ENCODE results near the gene SAMD10.
"Not testable (repeated sequence)": the region's sequence is repeated elsewhere in the genome, so short reads cannot be mapped to it uniquely, and the experiment has no call there.

Gene SAMD10

DNA sequence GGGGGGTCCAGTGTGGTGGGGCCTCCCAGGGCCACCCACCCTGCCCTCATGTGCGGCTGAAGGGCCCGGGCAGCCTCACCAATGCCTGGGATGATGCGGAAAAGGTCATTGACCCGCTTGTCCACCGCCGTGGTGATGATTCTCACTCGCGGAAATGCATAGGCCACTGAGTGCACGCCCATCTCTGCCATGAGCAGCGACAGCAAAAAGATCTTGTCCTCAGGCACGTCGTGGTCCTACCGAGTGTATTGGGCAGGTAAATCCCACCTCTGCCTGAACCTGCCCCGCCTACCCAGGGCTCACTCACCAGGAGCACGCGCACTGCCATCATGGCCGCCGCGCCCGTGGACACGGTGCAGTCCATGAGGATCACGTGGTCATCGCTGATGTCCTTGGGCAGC is 39.4 kb downstream of the SAMD10 start:
- Histone ChIP-seq H3K4me3 (ENCODE audit: low read depth, low read length) (peak overlapping the region; percentile 75), H3K27me3 (ENCODE audit: control insufficient read depth, insufficient read depth, low read length) (no peaks in the 10 kb centered on the region), H3K9me3 (ENCODE audit: control insufficient read depth, insufficient read depth, low read length) (no peaks in the 10 kb centered on the region), H3K36me3 (ENCODE audit: control insufficient read depth, insufficient read depth, low read length) (peaks cover 29% of the 10 kb centered on the region), H3K4me1 (ENCODE audit: control insufficient read depth, insufficient read depth, low read length) (no peaks in the 10 kb centered on the region), H3K9ac (ENCODE audit: low read depth, low read length) (peak overlapping the region; percentile 60)

DNA sequence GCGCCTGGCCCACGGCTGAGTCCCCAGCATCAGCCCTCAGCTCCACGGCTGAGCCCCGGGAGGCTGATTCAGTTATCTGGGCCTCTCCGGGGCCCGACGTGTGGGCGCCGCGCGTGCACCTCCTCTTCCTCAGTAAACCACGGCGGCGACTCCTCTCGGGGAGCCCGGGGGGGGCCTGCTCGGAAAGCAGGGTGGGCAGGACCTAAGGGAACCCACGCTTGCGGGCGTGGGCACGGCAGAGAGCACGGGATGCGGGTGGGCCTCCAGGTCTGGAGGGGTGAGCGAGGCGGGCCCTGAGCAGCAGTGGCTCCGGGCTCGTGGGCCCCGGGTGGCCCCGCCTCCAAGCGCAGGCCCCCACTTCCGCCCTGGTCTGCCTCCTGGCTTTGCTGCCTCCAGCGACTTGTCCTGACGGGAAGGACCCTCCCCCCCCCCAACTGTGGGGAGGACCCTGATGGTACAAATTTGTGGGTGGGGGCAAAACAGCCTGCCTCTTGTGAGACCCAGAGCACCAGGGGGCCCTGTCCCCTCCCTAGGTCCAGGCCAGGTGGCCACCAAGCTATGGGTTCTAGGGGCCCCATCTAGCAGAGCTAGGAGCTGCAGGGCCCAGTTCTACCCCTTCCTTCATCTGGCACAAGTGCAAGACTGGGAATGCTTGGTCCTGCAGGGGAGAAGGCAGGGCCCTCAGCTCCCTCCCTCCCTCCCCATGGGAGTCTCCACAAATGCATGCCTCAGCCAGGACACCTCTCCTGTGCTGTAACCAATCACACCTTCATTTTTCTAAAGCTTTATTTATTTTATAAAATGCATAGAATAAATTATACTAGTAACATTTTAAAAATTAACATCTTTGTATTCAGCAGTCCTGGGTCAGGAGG is 40.1 kb downstream of the SAMD10 start:
- Histone ChIP-seq H3K4me1 (ENCODE audit: control insufficient read depth, insufficient read depth, low read length) (no peaks in the 10 kb centered on the region), H3K36me3 (ENCODE audit: control insufficient read depth, insufficient read depth, low read length) (peaks cover 22% of the 10 kb centered on the region), H3K9ac (ENCODE audit: low read depth, low read length) (peak overlapping the region; percentile 81), H3K4me3 (ENCODE audit: low read depth, low read length) (peak overlapping the region; percentile 87), H3K9me3 (ENCODE audit: control insufficient read depth, insufficient read depth, low read length) (no peaks in the 10 kb centered on the region), H3K27me3 (ENCODE audit: control insufficient read depth, insufficient read depth, low read length) (no peaks in the 10 kb centered on the region)

DNA sequence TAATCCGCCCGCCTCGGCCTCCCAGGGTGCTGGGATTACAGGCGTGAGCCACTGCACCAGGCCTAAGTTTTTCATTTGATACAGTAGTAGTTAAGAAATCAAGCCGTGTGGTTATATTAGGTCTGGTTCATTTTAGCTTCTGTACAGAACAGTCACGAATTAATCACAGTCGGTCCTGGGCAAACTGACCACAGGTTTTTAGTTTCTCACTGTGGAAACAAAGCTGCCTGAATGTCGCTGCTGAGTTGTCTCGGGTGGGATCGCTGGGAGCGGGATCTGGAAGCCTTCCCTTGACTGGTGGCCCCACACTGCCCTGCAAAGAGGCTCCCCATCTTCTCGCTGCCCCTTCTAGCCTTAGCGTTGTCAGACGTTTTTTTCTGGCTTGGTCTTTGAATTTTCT is 41.8 kb downstream of the SAMD10 start:
- peaks cover 6% of the 10 kb centered on the region for H3K36me3 ChIP-seq (ENCODE audit: control insufficient read depth, insufficient read depth, low read length)
- no peaks in the 10 kb centered on the region for H3K9me3 ChIP-seq (ENCODE audit: control insufficient read depth, insufficient read depth, low read length)
- no peak overlapping the region for H3K9ac ChIP-seq (ENCODE audit: low read depth, low read length)
- no peaks in the 10 kb centered on the region for H3K27me3 ChIP-seq (ENCODE audit: control insufficient read depth, insufficient read depth, low read length)
- no peaks in the 10 kb centered on the region for H3K4me1 ChIP-seq (ENCODE audit: control insufficient read depth, insufficient read depth, low read length)
- no peak overlapping the region for H3K4me3 ChIP-seq (ENCODE audit: low read depth, low read length)

DNA sequence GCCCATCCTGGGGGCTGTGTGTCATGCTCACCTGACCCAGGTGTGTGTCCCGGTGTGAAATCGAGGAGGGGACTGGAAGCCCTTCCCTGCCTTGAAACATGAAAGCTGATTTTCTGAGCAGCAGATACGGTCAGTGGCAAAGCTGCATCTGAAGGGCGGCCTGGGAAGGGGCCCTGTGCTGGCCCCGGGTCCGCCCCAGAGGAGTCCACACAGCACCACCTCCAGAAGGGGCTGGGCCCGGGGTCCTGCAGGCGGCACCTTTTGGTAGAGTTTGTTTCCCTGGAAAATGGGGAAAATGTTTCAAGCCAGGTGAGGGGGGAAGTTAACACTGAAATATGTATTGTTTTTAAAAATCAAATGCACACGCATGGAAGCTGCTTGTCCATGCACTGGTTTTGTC is 44.0 kb downstream of the SAMD10 start:
- no peaks in the 10 kb centered on the region for H3K9me3 ChIP-seq (ENCODE audit: control insufficient read depth, insufficient read depth, low read length)
- H3K36me3 ChIP-seq (ENCODE audit: control insufficient read depth, insufficient read depth, low read length): peaks cover 25% of the 10 kb centered on the region
- H3K4me1 ChIP-seq (ENCODE audit: control insufficient read depth, insufficient read depth, low read length): no peaks in the 10 kb centered on the region
- H3K4me3 ChIP-seq (ENCODE audit: low read depth, low read length): no peak overlapping the region
- no peak overlapping the region for H3K9ac ChIP-seq (ENCODE audit: low read depth, low read length)
- H3K27me3 ChIP-seq (ENCODE audit: control insufficient read depth, insufficient read depth, low read length): no peaks in the 10 kb centered on the region

DNA sequence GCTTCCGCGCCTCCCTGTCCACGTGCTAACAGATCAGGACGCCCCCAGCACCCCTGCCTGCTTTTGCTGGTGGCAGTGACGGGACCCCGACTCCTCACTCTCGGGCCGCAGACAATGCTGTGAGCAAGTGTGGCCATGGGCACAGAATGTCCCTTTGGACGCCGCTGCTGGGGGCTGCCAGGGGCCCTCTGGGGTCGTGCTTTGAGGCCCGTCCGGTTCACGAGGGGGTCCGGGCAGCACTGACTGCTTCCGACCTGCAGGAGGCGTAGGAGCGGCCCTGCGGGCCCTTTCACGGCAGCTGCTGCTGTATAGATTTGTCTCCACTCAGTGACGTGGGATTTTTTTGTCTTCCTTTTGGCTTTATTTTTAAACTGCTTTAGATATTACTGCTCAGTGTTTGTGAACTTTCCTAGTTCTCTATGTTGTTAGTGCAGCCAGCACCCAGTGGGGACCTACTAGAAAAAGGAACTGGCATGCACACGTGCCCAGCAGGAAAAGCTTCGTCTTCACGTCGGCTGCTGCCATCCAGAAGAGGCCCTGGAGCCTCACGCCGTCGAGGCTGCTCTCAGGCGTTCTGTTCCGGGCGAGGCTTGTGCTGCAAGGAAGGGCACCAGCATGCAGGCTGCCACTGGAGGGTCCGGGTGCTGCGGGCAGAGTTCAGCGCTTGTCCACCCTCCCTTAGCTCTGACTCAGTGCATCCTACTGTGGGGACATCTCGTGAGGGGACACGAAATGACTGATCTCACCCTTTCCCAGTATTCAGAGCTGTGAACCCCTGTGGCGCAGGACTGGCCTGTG is 45.0 kb downstream of the SAMD10 start:
- H3K27me3 ChIP-seq (ENCODE audit: control insufficient read depth, insufficient read depth, low read length): no peaks in the 10 kb centered on the region
- H3K4me3 ChIP-seq (ENCODE audit: low read depth, low read length): no peak overlapping the region
- no peaks in the 10 kb centered on the region for H3K9me3 ChIP-seq (ENCODE audit: control insufficient read depth, insufficient read depth, low read length)
- H3K4me1 ChIP-seq (ENCODE audit: control insufficient read depth, insufficient read depth, low read length): no peaks in the 10 kb centered on the region
- H3K36me3 ChIP-seq (ENCODE audit: control insufficient read depth, insufficient read depth, low read length): peaks cover 31% of the 10 kb centered on the region
- no peak overlapping the region for H3K9ac ChIP-seq (ENCODE audit: low read depth, low read length)

DNA sequence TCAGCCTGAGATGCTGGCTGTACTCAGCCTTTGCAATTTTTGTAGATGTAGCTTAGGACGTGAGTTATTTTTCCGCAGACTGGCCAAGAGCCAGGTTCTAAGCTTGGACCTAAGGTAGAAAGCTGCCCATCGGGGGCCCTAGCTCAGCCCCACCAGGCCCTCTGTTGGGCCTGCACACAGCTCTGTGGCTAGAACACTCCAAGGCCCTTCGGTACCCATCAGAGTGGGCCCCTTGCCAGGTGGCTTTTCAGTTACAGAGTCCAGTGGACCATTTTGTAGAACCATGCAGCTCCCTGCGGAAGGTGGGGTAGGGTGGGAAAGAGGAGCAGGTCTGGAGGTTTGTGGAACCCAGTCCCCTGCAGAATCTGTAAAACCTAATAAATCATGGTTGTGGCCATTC is 45.8 kb downstream of the SAMD10 start:
- no peak overlapping the region for H3K9ac ChIP-seq (ENCODE audit: low read depth, low read length)
- H3K9me3 ChIP-seq (ENCODE audit: control insufficient read depth, insufficient read depth, low read length): no peaks in the 10 kb centered on the region
- no peak overlapping the region for H3K4me3 ChIP-seq (ENCODE audit: low read depth, low read length)
- peaks cover 39% of the 10 kb centered on the region for H3K36me3 ChIP-seq (ENCODE audit: control insufficient read depth, insufficient read depth, low read length)
- H3K27me3 ChIP-seq (ENCODE audit: control insufficient read depth, insufficient read depth, low read length): no peaks in the 10 kb centered on the region
- no peaks in the 10 kb centered on the region for H3K4me1 ChIP-seq (ENCODE audit: control insufficient read depth, insufficient read depth, low read length)

DNA sequence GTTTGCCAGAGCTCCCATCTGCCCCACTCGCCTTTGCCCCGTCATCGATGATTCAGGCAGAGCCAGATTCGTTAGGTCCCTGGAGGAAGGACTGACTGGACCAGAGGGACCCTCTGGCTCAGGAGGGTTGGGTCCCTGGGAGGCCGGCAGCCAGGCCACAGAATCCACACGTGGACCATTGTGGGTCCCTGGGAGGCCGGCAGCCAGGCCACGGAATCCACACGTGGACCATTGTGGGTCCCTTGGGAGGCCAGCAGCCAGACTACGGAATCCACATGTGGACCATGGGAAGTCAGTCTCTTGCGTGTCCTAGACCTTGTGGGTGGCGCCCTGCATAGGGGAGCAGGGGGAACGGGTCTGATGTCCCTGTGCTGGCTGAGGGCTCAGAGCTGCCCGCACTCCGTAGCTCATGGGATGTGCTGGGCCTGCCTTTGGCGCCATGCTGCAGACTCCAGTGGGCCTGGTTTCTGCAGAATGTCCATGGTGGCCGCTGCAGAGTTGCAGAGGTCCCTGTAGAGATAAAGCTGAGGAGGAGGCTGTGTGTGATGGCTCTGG is 46.8 kb downstream of the SAMD10 start:
- no peak overlapping the region for H3K4me3 ChIP-seq (ENCODE audit: low read depth, low read length)
- H3K9ac ChIP-seq (ENCODE audit: low read depth, low read length): no peak overlapping the region
- H3K4me1 ChIP-seq (ENCODE audit: control insufficient read depth, insufficient read depth, low read length): no peaks in the 10 kb centered on the region
- H3K36me3 ChIP-seq (ENCODE audit: control insufficient read depth, insufficient read depth, low read length): peaks cover 46% of the 10 kb centered on the region
- no peaks in the 10 kb centered on the region for H3K27me3 ChIP-seq (ENCODE audit: control insufficient read depth, insufficient read depth, low read length)
- no peaks in the 10 kb centered on the region for H3K9me3 ChIP-seq (ENCODE audit: control insufficient read depth, insufficient read depth, low read length)

DNA sequence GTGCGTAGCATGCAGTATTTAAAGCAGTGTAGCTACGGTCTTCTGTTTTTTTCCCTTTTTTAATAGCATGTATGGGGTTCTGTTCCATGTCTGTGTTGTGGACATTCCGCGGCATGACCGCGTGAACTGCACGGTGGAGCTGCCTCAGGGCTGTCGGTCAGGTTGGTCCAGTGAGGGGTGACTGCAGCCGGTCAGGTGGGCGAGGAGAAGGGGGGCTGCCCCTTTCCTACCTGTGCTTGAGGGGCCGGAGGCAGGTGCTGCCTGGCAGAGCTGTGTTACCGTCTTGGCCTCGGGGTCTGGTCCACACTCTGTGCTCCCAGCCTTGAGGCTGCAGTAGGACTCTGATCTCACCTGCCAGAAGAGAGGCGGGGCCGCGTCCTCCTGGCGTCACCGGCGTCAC is 47.7 kb downstream of the SAMD10 start:
- Histone ChIP-seq H3K36me3 (ENCODE audit: control insufficient read depth, insufficient read depth, low read length) (peaks cover 46% of the 10 kb centered on the region), H3K4me3 (ENCODE audit: low read depth, low read length) (no peak overlapping the region), H3K4me1 (ENCODE audit: control insufficient read depth, insufficient read depth, low read length) (no peaks in the 10 kb centered on the region)

DNA sequence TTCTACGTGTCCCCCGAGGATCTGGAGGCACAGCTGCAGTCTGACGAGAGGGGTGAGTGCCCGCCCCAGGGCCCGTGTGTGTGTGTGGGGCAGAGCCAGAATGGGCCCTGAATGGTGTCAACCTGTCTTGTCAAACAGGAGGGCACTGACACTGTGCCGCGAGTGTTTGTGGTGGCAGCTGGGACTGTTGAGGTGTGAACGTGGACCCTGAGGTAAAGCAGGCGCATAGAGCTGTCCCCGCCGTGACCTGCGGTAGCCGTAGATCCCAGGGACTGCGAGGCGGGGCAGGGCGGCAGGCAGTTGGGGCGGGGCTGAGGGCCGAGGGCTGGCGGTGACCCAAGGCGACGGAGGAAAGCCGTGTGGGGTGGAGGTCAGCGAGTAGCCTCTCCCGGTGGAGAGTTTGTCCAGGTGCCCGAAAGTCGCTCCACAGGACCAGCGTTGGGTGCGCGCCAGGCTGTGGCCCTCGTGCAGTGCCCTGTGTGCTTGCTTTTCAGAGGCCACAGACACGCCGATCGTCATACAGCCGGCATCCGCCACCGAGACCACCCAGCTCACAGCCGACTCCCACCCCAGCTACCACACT is 48.4 kb downstream of the SAMD10 start:
- Histone ChIP-seq H3K9me3 (ENCODE audit: control insufficient read depth, insufficient read depth, low read length) (no peaks in the 10 kb centered on the region), H3K9ac (ENCODE audit: low read depth, low read length) (no peak overlapping the region), H3K36me3 (ENCODE audit: control insufficient read depth, insufficient read depth, low read length) (peaks cover 46% of the 10 kb centered on the region), H3K27me3 (ENCODE audit: control insufficient read depth, insufficient read depth, low read length) (no peaks in the 10 kb centered on the region), H3K4me3 (ENCODE audit: low read depth, low read length) (no peak overlapping the region), H3K4me1 (ENCODE audit: control insufficient read depth, insufficient read depth, low read length) (no peaks in the 10 kb centered on the region)

More for the DNA sequence above, 47.7 kb downstream of the SAMD10 start:
- H3K9me3 ChIP-seq (ENCODE audit: control insufficient read depth, insufficient read depth, low read length): no peaks in the 10 kb centered on the region
- no peak overlapping the region for H3K9ac ChIP-seq (ENCODE audit: low read depth, low read length)
- no peaks in the 10 kb centered on the region for H3K27me3 ChIP-seq (ENCODE audit: control insufficient read depth, insufficient read depth, low read length)

DNA sequence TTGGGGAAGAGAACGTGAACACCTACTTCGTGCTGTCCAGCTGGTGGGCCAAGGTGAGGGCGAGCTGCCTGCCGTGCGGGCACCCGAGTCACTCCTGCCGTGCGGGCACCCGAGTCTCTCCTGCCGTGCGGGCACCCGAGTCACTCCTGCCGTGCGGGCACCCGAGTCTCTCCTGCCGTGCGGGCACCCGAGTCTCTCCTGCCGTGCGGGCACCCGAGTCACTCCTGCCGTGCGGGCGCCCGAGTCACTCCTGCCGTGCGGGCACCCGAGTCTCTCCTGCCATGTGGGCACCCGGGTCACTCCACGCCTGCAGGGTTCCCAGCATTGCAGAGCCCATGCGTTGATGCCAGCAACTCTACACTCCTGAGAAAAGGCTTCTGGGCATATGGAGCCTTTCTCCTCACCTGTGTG is 50.0 kb downstream of the SAMD10 start:
- not testable (repeated sequence) for H3K9ac ChIP-seq (ENCODE audit: low read depth, low read length); H3K4me1 ChIP-seq (ENCODE audit: control insufficient read depth, insufficient read depth, low read length); H3K9me3 ChIP-seq (ENCODE audit: control insufficient read depth, insufficient read depth, low read length); H3K27me3 ChIP-seq (ENCODE audit: control insufficient read depth, insufficient read depth, low read length); H3K4me3 ChIP-seq (ENCODE audit: low read depth, low read length)
- peaks cover 41% of the 10 kb centered on the region for H3K36me3 ChIP-seq (ENCODE audit: control insufficient read depth, insufficient read depth, low read length)

DNA sequence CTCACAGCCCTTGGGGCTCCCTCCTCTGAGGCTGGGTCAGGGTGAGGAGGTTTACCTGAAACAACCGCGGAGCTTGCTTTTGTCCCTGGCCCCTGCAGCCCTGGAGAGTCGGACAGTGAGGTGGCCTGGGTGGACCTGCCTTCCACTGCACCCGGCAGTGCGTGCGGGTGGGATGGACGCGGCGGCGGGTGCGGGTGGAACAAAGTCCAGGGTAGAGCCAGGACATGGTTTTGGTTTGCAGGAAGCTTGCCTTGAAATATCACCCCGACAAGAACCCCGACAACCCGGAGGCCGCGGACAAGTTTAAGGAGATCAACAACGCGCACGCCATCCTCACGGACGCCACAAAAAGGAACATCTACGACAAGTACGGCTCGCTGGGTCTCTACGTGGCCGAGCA is 50.4 kb downstream of the SAMD10 start:
- H3K9ac ChIP-seq (ENCODE audit: low read depth, low read length): no peak overlapping the region
- peaks cover 41% of the 10 kb centered on the region for H3K36me3 ChIP-seq (ENCODE audit: control insufficient read depth, insufficient read depth, low read length)
- H3K9me3 ChIP-seq (ENCODE audit: control insufficient read depth, insufficient read depth, low read length): no peaks in the 10 kb centered on the region
- H3K4me1 ChIP-seq (ENCODE audit: control insufficient read depth, insufficient read depth, low read length): no peaks in the 10 kb centered on the region
- H3K4me3 ChIP-seq (ENCODE audit: low read depth, low read length): no peak overlapping the region
- H3K27me3 ChIP-seq (ENCODE audit: control insufficient read depth, insufficient read depth, low read length): no peaks in the 10 kb centered on the region
